ENCODE data around the gene DGUOK.

DNA sequence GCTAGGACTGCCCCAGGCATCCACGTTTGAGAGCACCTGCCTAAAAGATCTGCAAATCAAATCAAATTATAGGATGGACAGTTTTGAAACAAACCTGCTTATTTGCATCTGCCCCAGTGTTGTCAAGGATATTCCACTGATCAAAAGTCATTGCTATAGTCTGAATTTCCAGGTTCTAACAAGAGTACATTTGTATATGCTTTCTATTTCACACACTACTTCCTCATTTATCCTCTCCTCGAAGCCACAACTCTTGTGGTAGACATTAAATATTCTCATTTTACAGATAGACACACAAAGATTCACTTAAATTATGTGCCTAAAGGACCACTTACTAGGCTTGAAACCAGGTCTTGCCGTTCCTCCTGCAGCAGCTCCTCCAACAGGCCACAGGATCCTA is 46.2 kb downstream of the DGUOK start:
- TF ChIP-seq MYC (IDR thresholded peaks at IDR 0.05; ENCODE audit: low read depth, low read length): no peak
- TF ChIP-seq, protein P1, sequence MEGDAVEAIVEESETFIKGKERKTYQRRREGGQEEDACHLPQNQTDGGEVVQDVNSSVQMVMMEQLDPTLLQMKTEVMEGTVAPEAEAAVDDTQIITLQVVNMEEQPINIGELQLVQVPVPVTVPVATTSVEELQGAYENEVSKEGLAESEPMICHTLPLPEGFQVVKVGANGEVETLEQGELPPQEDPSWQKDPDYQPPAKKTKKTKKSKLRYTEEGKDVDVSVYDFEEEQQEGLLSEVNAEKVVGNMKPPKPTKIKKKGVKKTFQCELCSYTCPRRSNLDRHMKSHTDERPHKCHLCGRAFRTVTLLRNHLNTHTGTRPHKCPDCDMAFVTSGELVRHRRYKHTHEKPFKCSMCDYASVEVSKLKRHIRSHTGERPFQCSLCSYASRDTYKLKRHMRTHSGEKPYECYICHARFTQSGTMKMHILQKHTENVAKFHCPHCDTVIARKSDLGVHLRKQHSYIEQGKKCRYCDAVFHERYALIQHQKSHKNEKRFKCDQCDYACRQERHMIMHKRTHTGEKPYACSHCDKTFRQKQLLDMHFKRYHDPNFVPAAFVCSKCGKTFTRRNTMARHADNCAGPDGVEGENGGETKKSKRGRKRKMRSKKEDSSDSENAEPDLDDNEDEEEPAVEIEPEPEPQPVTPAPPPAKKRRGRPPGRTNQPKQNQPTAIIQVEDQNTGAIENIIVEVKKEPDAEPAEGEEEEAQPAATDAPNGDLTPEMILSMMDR (IDR thresholded peaks at IDR 0.05; ENCODE audit: low read depth, low read length): no peak
- no peak for TF ChIP-seq POLR2A (IDR thresholded peaks at IDR 0.05; ENCODE audit: extremely low read depth, insufficient read length)
- TF ChIP-seq MAX (IDR thresholded peaks at IDR 0.05; ENCODE audit: low read depth, low read length): no peak

Data from NB4 (cell line).